Lower leg skin (tissue), 4 donors: ENCODE results near the gene EYA3. TPM values are rescaled to one million over a fixed set of nuclear protein-coding genes. Genes with fewer than 3 reads are reported as not detected.

Source experiments
- DNase-seq, 2 donors: peaks; one replicate each; pipeline ENCODE4 v3.0.0-alpha.2; 2019; ENCODE audit warnings: low spot score in 2 of 2
- H3K4me3 ChIP-seq: fragments of 200-600 bp; sonication (generic); 2 replicates; pipeline ENCODE4 v1.5.1; 2017; ENCODE audit warnings: mild to moderate bottlenecking, low read depth; ENCODE audit not compliant: poor library complexity, severe bottlenecking
- CTCF ChIP-seq, 3 donors: fragments of 450-650 bp; IDR thresholded peaks; one replicate each; pipeline ENCODE4 v1.5.1; 2016; ENCODE audit warnings: antibody characterized with exemption in 3 of 3, mild to moderate bottlenecking in 3 of 3, moderate library complexity in 2 of 3
- POLR2A ChIP-seq, 2 donors: fragments of 450-650 bp; IDR thresholded peaks; one replicate each; pipeline ENCODE4 v1.6.1; 2016 to 2017; ENCODE audit warnings: antibody characterized with exemption in 2 of 2, mild to moderate bottlenecking in 1 of 2, moderate library complexity in 1 of 2
- WGBS, 2 donors: methylation state at CpG; one replicate each; pipeline ENCODE4 v1.1.5; 2018; 5-methylcytosine and 5-hydroxymethylcytosine counted together
- intact Hi-C: fragments of 100-400 bp; cut with DNase I; formaldehyde crosslinking; loops from one replicate; pipeline ENCODE4 v1.15.0; 2023; ENCODE audit warnings: low total_unique reads
- total RNA-seq, 4 donors: library from RNA; depleted of rRNA; stranded (reverse); fragments of >200 nt; gene quantifications; one replicate each; pipeline ENCODE4 v1.1.0, GENCODE V29; 2016

The EYA3 gene
- total RNA-seq, 4 donors from 2014 or later, result 14.9 to 20.1 (median 17.1) TPM

- DNase-seq, result no peak
- no peak for TF ChIP-seq CTCF (IDR thresholded peaks at IDR 0.05)
- TF ChIP-seq POLR2A (IDR thresholded peaks at IDR 0.05), result no peak
- no peak overlapping the region for H3K4me3 ChIP-seq
- intact Hi-C loops, result no loop called here
- WGBS, 2 donors, result 86 to 89% methylated on average over 1 of the region's 1 CpG
Measured at GRCh38 chr1:28074892-28075511, 13.4 kb downstream of the EYA3 start.

GRCh38 chr1:28073867-28074266, 14.5 kb downstream of the EYA3 start:
- no peak for TF ChIP-seq CTCF (IDR thresholded peaks at IDR 0.05)
- no peak for TF ChIP-seq POLR2A (IDR thresholded peaks at IDR 0.05)
- no peak overlapping the region for H3K4me3 ChIP-seq
- intact Hi-C loops, result no loop called here
- WGBS, 2 donors, result 67 to 81% methylated on average over 1 of the region's 1 CpG
- no peak for DNase-seq

- no peak for TF ChIP-seq POLR2A (IDR thresholded peaks at IDR 0.05)
- no peak for TF ChIP-seq CTCF (IDR thresholded peaks at IDR 0.05)
- intact Hi-C loops, result no loop called here
- no peak overlapping the region for H3K4me3 ChIP-seq
- no peak for DNase-seq
Measured at GRCh38 chr1:28071813-28072212, 16.6 kb downstream of the EYA3 start.

- DNase-seq, result no peak
- TF ChIP-seq CTCF (IDR thresholded peaks at IDR 0.05) (no peak), POLR2A (IDR thresholded peaks at IDR 0.05) (no peak)
- intact Hi-C loops, result no loop called here
- H3K4me3 ChIP-seq, result no peak overlapping the region
- WGBS, 2 donors, result 93 to 94% methylated on average over 11 of the region's 11 CpGs
Measured at GRCh38 chr1:28070725-28071593, 17.5 kb downstream of the EYA3 start.

- intact Hi-C loops, result no loop called here
- no peak for DNase-seq
- no peak for TF ChIP-seq CTCF (IDR thresholded peaks at IDR 0.05)
- no peak for TF ChIP-seq POLR2A (IDR thresholded peaks at IDR 0.05)
- WGBS, 2 donors, result 44 to 53% methylated on average over 2 of the region's 2 CpGs
- H3K4me3 ChIP-seq, result no peak overlapping the region
Measured at GRCh38 chr1:28067523-28068090, 20.8 kb downstream of the EYA3 start.
